ENCODE measurements around the gene MYO7A.

The MYO7A gene

GRCh38 chr11:77233011-77233410 lies 105.0 kb downstream of the MYO7A start:
- TF ChIP-seq CTCF (conservative IDR thresholded peaks at IDR 0.05; ENCODE audit: low read depth, low read length) = no peak
- DNase-seq (ENCODE audit: low read depth) = no peak
- H3K4me3 ChIP-seq (ENCODE audit: low read depth, low read length) = no peak overlapping the region

GRCh38 chr11:77236901-77237300 lies 108.9 kb downstream of the MYO7A start:
- no peak for TF ChIP-seq CTCF (conservative IDR thresholded peaks at IDR 0.05; ENCODE audit: low read depth, low read length)
- no peak for DNase-seq (ENCODE audit: low read depth)
- H3K4me3 ChIP-seq (ENCODE audit: low read depth, low read length) = no peak overlapping the region

GRCh38 chr11:77244277-77245027 lies 116.4 kb downstream of the MYO7A start:
- no peak for TF ChIP-seq CTCF (conservative IDR thresholded peaks at IDR 0.05; ENCODE audit: low read depth, low read length)
- H3K4me3 ChIP-seq (ENCODE audit: low read depth, low read length) = no peak overlapping the region
- peak; percentile 71 for DNase-seq (ENCODE audit: low read depth)

- TF ChIP-seq CTCF (conservative IDR thresholded peaks at IDR 0.05; ENCODE audit: low read depth, low read length) = no peak
- DNase-seq (ENCODE audit: low read depth) = no peak
- H3K4me3 ChIP-seq (ENCODE audit: low read depth, low read length) = no peak overlapping the region
These were observed 121.4 kb downstream of the MYO7A start for GRCh38 chr11:77249427-77249826.

GRCh38 chr11:77250881-77251640 lies 123.0 kb downstream of the MYO7A start:
- no peak overlapping the region for H3K4me3 ChIP-seq (ENCODE audit: low read depth, low read length)
- no peak for TF ChIP-seq CTCF (conservative IDR thresholded peaks at IDR 0.05; ENCODE audit: low read depth, low read length)
- peak; percentile 43 for DNase-seq (ENCODE audit: low read depth)

GRCh38 chr11:77252555-77253270 lies 124.7 kb downstream of the MYO7A start:
- no peak for TF ChIP-seq CTCF (conservative IDR thresholded peaks at IDR 0.05; ENCODE audit: low read depth, low read length)
- no peak overlapping the region for H3K4me3 ChIP-seq (ENCODE audit: low read depth, low read length)
- DNase-seq (ENCODE audit: low read depth) = no peak

All from choroid plexus epithelial cell (primary cell).